PC-3 (cell line): ENCODE results near the gene TCL1B.

Source experiments
- EZH2 ChIP-seq: fragments of 300-600 bp; sonication (generic); IDR thresholded peaks from one replicate; pipeline ENCODE4 v1.6.1; 2017; ENCODE audit warnings: antibody characterized with exemption, mild to moderate bottlenecking, low read length; ENCODE audit not compliant: unreplicated experiment
- EZH2phosphoT487 ChIP-seq: fragments of 300-600 bp; sonication (generic); IDR thresholded peaks from 2 replicates; pipeline ENCODE4 v1.6.1; 2018; ENCODE audit warnings: mild to moderate bottlenecking, antibody characterized with exemption, low read length, borderline replicate concordance
- TF ChIP-seq, protein P1 (sequence below): fragments of 300-600 bp; sonication (generic); conservative IDR thresholded peaks from 2 replicates; pipeline ENCODE4 v1.5.1; 2017; ENCODE audit warnings: antibody characterized with exemption, low read depth, mild to moderate bottlenecking, low read length

- TF ChIP-seq, protein P1, sequence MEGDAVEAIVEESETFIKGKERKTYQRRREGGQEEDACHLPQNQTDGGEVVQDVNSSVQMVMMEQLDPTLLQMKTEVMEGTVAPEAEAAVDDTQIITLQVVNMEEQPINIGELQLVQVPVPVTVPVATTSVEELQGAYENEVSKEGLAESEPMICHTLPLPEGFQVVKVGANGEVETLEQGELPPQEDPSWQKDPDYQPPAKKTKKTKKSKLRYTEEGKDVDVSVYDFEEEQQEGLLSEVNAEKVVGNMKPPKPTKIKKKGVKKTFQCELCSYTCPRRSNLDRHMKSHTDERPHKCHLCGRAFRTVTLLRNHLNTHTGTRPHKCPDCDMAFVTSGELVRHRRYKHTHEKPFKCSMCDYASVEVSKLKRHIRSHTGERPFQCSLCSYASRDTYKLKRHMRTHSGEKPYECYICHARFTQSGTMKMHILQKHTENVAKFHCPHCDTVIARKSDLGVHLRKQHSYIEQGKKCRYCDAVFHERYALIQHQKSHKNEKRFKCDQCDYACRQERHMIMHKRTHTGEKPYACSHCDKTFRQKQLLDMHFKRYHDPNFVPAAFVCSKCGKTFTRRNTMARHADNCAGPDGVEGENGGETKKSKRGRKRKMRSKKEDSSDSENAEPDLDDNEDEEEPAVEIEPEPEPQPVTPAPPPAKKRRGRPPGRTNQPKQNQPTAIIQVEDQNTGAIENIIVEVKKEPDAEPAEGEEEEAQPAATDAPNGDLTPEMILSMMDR, result no peak
- TF ChIP-seq EZH2 (no peak), EZH2phosphoT487 (no peak)
Measured at GRCh38 chr14:95649230-95649629, 37.0 kb upstream of the TCL1B start.
